ENCODE data around the gene SKIDA1. TPM values are rescaled to one million over a fixed set of nuclear protein-coding genes. Genes with fewer than 3 reads are reported as not detected.

SKIDA1 gene
- total and polyA plus RNA-seq, 2 of the 4 experiments (the other 2 are of a cell fraction): 0.36 to 0.72 TPM

GRCh38 chr10:21547246-21547645 is 21.8 kb upstream of the SKIDA1 start:
- in situ Hi-C loops (cut with MboI; ENCODE audit: low sequenced_read_pairs) (no loop called here), dilution Hi-C loops (cut with HindIII; ENCODE audit: low sequenced_read_pairs, unreplicated experiment) (no loop called here), intact Hi-C loops (cut with micrococcal nuclease) (no loop called here)
- Histone ChIP-seq H3K23ac (ENCODE audit: low read depth, low read length) (no peak overlapping the region), H3K36me3 (ENCODE audit: control insufficient read depth, insufficient read depth, low read length) (peaks cover 42% of the 10 kb centered on the region), H2BK20ac (ENCODE audit: low read depth, low read length) (no peak overlapping the region), H3K18ac (ENCODE audit: low read depth, low read length) (no peak overlapping the region), H4K91ac (ENCODE audit: insufficient read depth, low read depth, low read length) (no peak overlapping the region), H4K20me1 (ENCODE audit: insufficient read depth, low read length) (peaks cover 19% of the 10 kb centered on the region; the same call in 1 of the 2 replicates), H3K56ac (ENCODE audit: extremely low read depth, insufficient read depth, low read length) (no peak overlapping the region), H3K4ac (ENCODE audit: low read depth, low read length) (no peak overlapping the region), H2AFZ (replicated peaks; ENCODE audit: low read length, poor library complexity) (no peak overlapping the region), H2BK120ac (ENCODE audit: low read depth, low read length) (no peak overlapping the region), H4K8ac (ENCODE audit: low read depth in 2 of 2, low read length in 2 of 2) (no peak overlapping the region), H3K4me2 (ENCODE audit: low read depth, low read length) (no peak overlapping the region), H3K9ac (ENCODE audit: low read depth, low read length) (no peak overlapping the region), H3K27me3 (ENCODE audit: control insufficient read depth, insufficient read depth, low read length) (no peaks in the 10 kb centered on the region), H2AK5ac (ENCODE audit: low read depth, low read length) (no peak overlapping the region), H3K9me1 (ENCODE audit: insufficient read depth, low read length) (no peaks in the 10 kb centered on the region), H2BK15ac (ENCODE audit: low read depth, low read length) (no peak overlapping the region), H3K4me3 (ENCODE audit: insufficient read depth, low read depth, low read length) (no peak overlapping the region), H3K14ac (replicated peaks; ENCODE audit: low read depth, low read length) (no peak overlapping the region), H3K9me3 (ENCODE audit: control insufficient read depth, insufficient read depth, low read length) (no peaks in the 10 kb centered on the region), H2BK5ac (ENCODE audit: low read depth, low read length, poor library complexity, severe bottlenecking) (no peak overlapping the region), H3K27ac (ENCODE audit: insufficient read depth, low read length) (no peak overlapping the region), H3K4me1 (ENCODE audit: control insufficient read depth, insufficient read depth, low read length) (no peaks in the 10 kb centered on the region), H4K5ac (ENCODE audit: low read depth, low read length) (no peak overlapping the region), H3K79me1 (ENCODE audit: low read depth in 1 of 2, low read length in 2 of 2) (peaks cover 42 to 49% of the 10 kb centered on the region in 2 experiments), H2AK9ac (replicated peaks; ENCODE audit: low read depth, low read length, poor library complexity) (no peak overlapping the region)
- TF ChIP-seq CTCF (conservative IDR thresholded peaks at IDR 0.05; ENCODE audit: low read depth, low read length): no peak
- TF ChIP-seq MXI1 (IDR thresholded peaks at IDR 0.05; ENCODE audit: borderline replicate concordance, low read depth, low read length): no peak
- TF ChIP-seq NFE2L2 (IDR thresholded peaks at IDR 0.05; ENCODE audit: low read depth, low read length): no peak
- TF ChIP-seq POLR2A (IDR thresholded peaks at IDR 0.05; ENCODE audit: low read depth, low read length): no peak
- no peak for TF ChIP-seq CEBPB (IDR thresholded peaks at IDR 0.05; ENCODE audit: low read depth, low read length)
- no peak for TF ChIP-seq FOS (IDR thresholded peaks at IDR 0.05; ENCODE audit: low read depth, low read length)
- TF ChIP-seq RAD21 (IDR thresholded peaks at IDR 0.05; ENCODE audit: low read length): no peak
- no peak for TF ChIP-seq USF2 (IDR thresholded peaks at IDR 0.05; ENCODE audit: low read depth, low read length)
- no peak for TF ChIP-seq MAZ (IDR thresholded peaks at IDR 0.05; ENCODE audit: borderline replicate concordance, low read depth, low read length)
- WGBS, 2 experiments (ENCODE audit: extremely low coverage in 2 of 2, insufficient read length in 1 of 2): no CpG with 5 or more reads among the region's 6 CpGs
- ChIA-PET CTCF (interaction anchor here (0.6 kb wide), 1 partner anchor 23 kb away, joined by 3 read pairs; no protein-coding TSS in a partner anchor), POLR2A (ENCODE audit: unreplicated experiment) (no interaction called here)
- BruUV-seq (replicated peaks): no TSS peak
- DNase-seq (no peak), ATAC-seq (ENCODE audit: low read depth) (no peak)
